HepG2 (cell line): ENCODE data around the gene MEX3B. TPM values are rescaled to one million over a fixed set of nuclear protein-coding genes. Genes with fewer than 3 reads are reported as not detected.

Source experiments
- ATAC-seq: fragments of 200-7000 bp; cut with Tn5 transposase; 3 replicates; pipeline ENCODE4 v1.9.1; 2020; ENCODE audit warnings: mild to moderate bottlenecking, moderate library complexity
- BruUV-seq: library from RNA; stranded (reverse); fragments of 400-500 nt; replicated peaks from 2 replicates; lab custom pipeline; 2021; lab: Mats Ljungman, UMichigan
- CTCF ChIA-PET: fragments of 300-600 bp; formaldehyde crosslinking; extraction: SDS; loops from one replicate; lab custom pipeline; 2021; ENCODE audit warnings: low total read pairs, inconsistent platforms, low intra/inter-chr PET ratio; lab: Yijun Ruan, JAX
- POLR2A ChIA-PET: fragments of 350-600 bp; sonication (Branson Sonifier 250); formaldehyde crosslinking; loops from one replicate; lab custom pipeline; 2020; ENCODE audit warnings: antibody characterized with exemption, inconsistent platforms; lab: Yijun Ruan, JAX
- DNase-seq: peaks from one replicate; pipeline ENCODE4 v3.0.0-alpha.2; 2015; ENCODE audit warnings: low spot score
- FAIRE-seq: peaks from 3 replicates; lab custom pipeline; 2011; peaks lifted over from hg19 to GRCh38; lab: Jason Lieb, UNC
- H2AFZ ChIP-seq: one replicate; pipeline ENCODE4 v1.6.1; 2011; ENCODE audit warnings: low read length, inconsistent platforms
- H3K27ac ChIP-seq: fragments of 300-600 bp; 3 replicates; pipeline ENCODE4 v1.8.0; 2011; ENCODE audit warnings: mixed run types, mild to moderate bottlenecking, mixed read lengths, low read length, inconsistent platforms; ENCODE audit not compliant: insufficient read depth; ENCODE audit errors: extremely low read length
- H3K27me3 ChIP-seq, 2 experiments: fragments of 200-600 bp in 1 of 2; 2 replicates in 1 of 2; 3 replicates in 1 of 2; pipeline versions ENCODE4 v1.6.0 to v1.8.0; 2011; ENCODE audit warnings: low read length in 2 of 2, mild to moderate bottlenecking in 2 of 2, moderate library complexity in 2 of 2, inconsistent platforms in 1 of 2; ENCODE audit not compliant: insufficient read depth in 2 of 2, control insufficient read depth in 1 of 2
- H3K36me3 ChIP-seq, 2 experiments: fragments of 200-600 bp in 1 of 2; replicated peaks in 1 of 2; 2 replicates in 1 of 2; 3 replicates in 1 of 2; pipeline versions ENCODE4 v1.5.1 to v1.8.0; 2011; ENCODE audit warnings: low read length in 2 of 2, inconsistent platforms in 1 of 2; ENCODE audit not compliant: insufficient read depth in 2 of 2, control insufficient read depth in 1 of 2
- H3K4me1 ChIP-seq: 2 replicates; pipeline ENCODE4 v1.5.1; 2012; ENCODE audit warnings: low read length, inconsistent platforms; ENCODE audit not compliant: insufficient read depth
- H3K4me2 ChIP-seq: 2 replicates; pipeline ENCODE4 v1.6.0; 2011; ENCODE audit warnings: low read depth, low read length, inconsistent platforms
- H3K4me3 ChIP-seq, 3 experiments: fragments of 200-600 bp in 1 of 3; sonication (generic), shearing (Covaris generic) in 1 of 3; replicated peaks in 1 of 3; 2 replicates each; pipeline ENCODE4 v1.5.1; 2011 to 2016; ENCODE audit warnings: low read length in 3 of 3, inconsistent platforms in 2 of 3, low read depth in 2 of 3, mild to moderate bottlenecking in 2 of 3, control low read depth in 1 of 3, mixed read lengths in 1 of 3; ENCODE audit not compliant: insufficient read depth in 1 of 3
- H3K79me2 ChIP-seq: one replicate; pipeline ENCODE4 v1.6.1; 2011; ENCODE audit warnings: low read length, inconsistent platforms; ENCODE audit not compliant: insufficient read depth
- H3K9ac ChIP-seq: 2 replicates; pipeline ENCODE4 v1.6.0; 2011; ENCODE audit warnings: mild to moderate bottlenecking, low read depth, low read length, inconsistent platforms; ENCODE audit not compliant: insufficient read depth
- H3K9me3 ChIP-seq: 2 replicates; pipeline ENCODE4 v1.5.1; 2012; ENCODE audit warnings: mild to moderate bottlenecking, low read length
- H4K20me1 ChIP-seq: 2 replicates; pipeline ENCODE4 v1.6.0; 2011; ENCODE audit warnings: inconsistent platforms, mild to moderate bottlenecking, low read length, moderate library complexity; ENCODE audit not compliant: insufficient read depth
- ARHGAP35 ChIP-seq: sonication (generic); formaldehyde crosslinking; IDR thresholded peaks from 2 replicates; pipeline ENCODE4 v1.9.0; 2022; ENCODE audit warnings: mild to moderate bottlenecking, inconsistent platforms, moderate library complexity, missing genetic modification reagents, borderline replicate concordance
- BATF2 ChIP-seq: sonication (generic); formaldehyde crosslinking; IDR thresholded peaks from 2 replicates; pipeline ENCODE4 v1.8.0; 2022; ENCODE audit warnings: mild to moderate bottlenecking, missing genetic modification reagents, moderate library complexity
- CBFB ChIP-seq: sonication (generic); formaldehyde crosslinking; IDR thresholded peaks from 2 replicates; pipeline ENCODE4 v1.4.0; 2020; ENCODE audit warnings: missing genetic modification reagents
- FOXC1 ChIP-seq: sonication (generic); formaldehyde crosslinking; IDR thresholded peaks from 2 replicates; pipeline ENCODE4 v1.8.0; 2022; ENCODE audit warnings: mild to moderate bottlenecking, missing genetic modification reagents, borderline replicate concordance
- HMG20B ChIP-seq: conservative IDR thresholded peaks from 2 replicates; pipeline ENCODE4 v1.6.1; 2016; ENCODE audit warnings: missing genetic modification reagents, missing compliant biosample characterization
- MXI1 ChIP-seq: IDR thresholded peaks from 3 replicates; pipeline ENCODE4 v1.6.1; 2012; ENCODE audit warnings: low read depth, low read length, inconsistent platforms, borderline replicate concordance
- NONO ChIP-seq, 2 experiments: fragments of 450-650 bp in 1 of 2; sonication (generic) in 1 of 2; formaldehyde crosslinking in 1 of 2; IDR thresholded peaks in 1 of 2; conservative IDR thresholded peaks in 1 of 2; 2 replicates each; pipeline versions ENCODE4 v1.6.1 to v1.8.0; 2017 to 2022; ENCODE audit warnings: mild to moderate bottlenecking in 1 of 2, missing genetic modification reagents in 1 of 2, moderate library complexity in 1 of 2
- NR2C2 ChIP-seq: sonication (generic); formaldehyde crosslinking; IDR thresholded peaks from 2 replicates; pipeline ENCODE4 v1.4.0; 2020; ENCODE audit warnings: missing genetic modification reagents, mild to moderate bottlenecking, moderate library complexity, borderline replicate concordance
- NR2F2 ChIP-seq: IDR thresholded peaks from 2 replicates; pipeline ENCODE4 v1.6.1; 2012; ENCODE audit warnings: low read depth, inconsistent platforms, borderline replicate concordance
- SMYD3 ChIP-seq: sonication (generic); formaldehyde crosslinking; IDR thresholded peaks from 2 replicates; pipeline ENCODE4 v1.8.1; 2023; ENCODE audit warnings: mild to moderate bottlenecking, missing genetic modification reagents
- TBL1XR1 ChIP-seq: fragments of 150-350 bp; IDR thresholded peaks from 2 replicates; pipeline ENCODE4 v1.6.1; 2014; ENCODE audit warnings: borderline replicate concordance, low read length; ENCODE audit not compliant: partially characterized antibody
- ZNF282 ChIP-seq: fragments of 450-650 bp; IDR thresholded peaks from 2 replicates; pipeline ENCODE4 v1.6.1; 2018; ENCODE audit not compliant: partially characterized antibody
- ZNF337 ChIP-seq: sonication (generic); formaldehyde crosslinking; IDR thresholded peaks from 2 replicates; pipeline ENCODE4 v1.5.1; 2020; ENCODE audit warnings: missing genetic modification reagents, low read depth, mild to moderate bottlenecking, borderline replicate concordance
- WGBS: methylation state at CpG from one replicate; pipeline ENCODE4 v1.1.6; 2017; ENCODE audit warnings: low lambda C conversion rate; 5-methylcytosine and 5-hydroxymethylcytosine counted together
- in situ Hi-C: cut with HindIII; loops from 2 replicates; pipeline ENCODE4 v1.10.0; 2017; ENCODE audit warnings: low pct_unique_long_range_greater_than_20kb; ENCODE audit not compliant: extremely low pct_ligation_motif_present
- intact Hi-C: fragments of 100-400 bp; cut with micrococcal nuclease; formaldehyde crosslinking; loops from one replicate; pipeline ENCODE4 v1.10.0; 2022; ENCODE audit not compliant: unreplicated experiment
- polyA plus RNA-seq, 8 experiments: library from polyadenylated mRNA; depleted of rRNA in 3 of 8; stranded (reverse) in 7 of 8; unstranded in 1 of 8; fragments of >200 nt; fragmentation: Illumina TruSeq in 4 of 8; extraction: Trizol in 4 of 8; gene quantifications; 2 replicates each; pipeline versions ENCODE4 v1.2.1 to v1.2.3, GENCODE V29; 2011 to 2016; ENCODE audit warnings: low read depth in 4 of 8, missing spikeins in 1 of 8, mixed read lengths in 1 of 8; ENCODE audit not compliant: insufficient read depth in 1 of 8
- total RNA-seq, 5 experiments: library from RNA; depleted of rRNA; stranded (reverse); fragments of >200 nt; fragmentation: Illumina TruSeq; extraction: Trizol; gene quantifications; 2 replicates each; pipeline ENCODE4 v1.2.3, GENCODE V29; 2016; ENCODE audit warnings: low read depth in 1 of 5
- TF ChIP-seq, protein P1 (sequence below): sonication (generic); formaldehyde crosslinking; IDR thresholded peaks from 2 replicates; pipeline ENCODE4 v1.9.0; 2021; ENCODE audit warnings: missing genetic modification reagents, borderline replicate concordance

MEX3B gene
- total and polyA plus RNA-seq, 2 of the 13 experiments (the other 11 are each of a cell fraction or from before 2014, with no cell fraction given): 0.48 to 0.62 TPM

DNA sequence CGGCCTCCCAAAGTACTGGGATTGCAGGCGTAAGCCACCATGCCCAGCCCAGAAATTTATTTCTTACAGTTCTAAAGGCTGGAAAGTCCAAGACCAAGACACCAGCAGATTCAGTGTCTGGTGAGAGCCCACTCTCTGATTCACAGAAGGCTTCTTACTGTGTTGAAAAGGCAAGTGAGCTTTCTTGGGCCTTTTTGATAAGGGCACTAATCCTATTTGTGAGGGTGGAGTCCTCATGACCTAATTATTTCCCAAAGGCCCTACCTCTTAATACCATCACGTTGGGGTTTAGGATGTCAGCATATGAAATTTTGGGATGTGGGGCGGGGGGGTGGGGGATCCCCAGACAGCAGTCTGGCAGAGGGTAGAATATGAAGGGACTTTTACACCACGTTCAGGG, 47.5 kb upstream of the MEX3B start (continued):
- TF ChIP-seq BATF2 (CRISPR knock-in tag): no peak
- no peak for TF ChIP-seq SMYD3
- TF ChIP-seq ZNF282: no peak

DNA sequence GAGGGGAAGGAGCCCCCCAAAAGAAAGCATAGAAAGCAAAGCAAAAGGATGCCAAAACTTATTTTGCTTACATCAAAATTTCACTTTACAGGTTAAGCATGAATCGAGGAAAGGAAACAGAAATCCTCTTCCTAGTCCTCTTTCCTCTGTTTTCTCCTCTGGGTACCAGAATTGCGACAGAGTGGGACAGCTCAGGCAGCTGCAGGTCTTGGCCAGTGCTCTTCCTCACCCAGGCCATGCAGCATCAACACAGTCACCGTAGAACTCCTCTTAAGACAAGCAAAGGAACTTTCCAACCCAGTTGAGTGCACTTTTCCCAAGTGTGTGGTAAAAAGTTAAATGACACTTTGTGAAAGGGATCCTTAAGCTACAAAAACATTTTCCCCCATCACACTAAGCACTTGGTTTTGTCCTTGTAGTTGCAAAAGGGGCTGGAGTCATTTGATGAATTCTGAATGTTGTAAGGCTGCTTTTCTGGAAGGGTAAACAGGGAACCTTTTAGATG, 45.9 kb upstream of the MEX3B start:
- Histone ChIP-seq H3K4me3 (no peak overlapping the region), H3K36me3 (no peaks in the 10 kb centered on the region), H3K9me3 (no peaks in the 10 kb centered on the region), H4K20me1 (no peaks in the 10 kb centered on the region), H3K4me1 (no peaks in the 10 kb centered on the region), H3K4me2 (no peak overlapping the region), H3K27ac (no peak overlapping the region), H3K79me2 (no peaks in the 10 kb centered on the region), H3K9ac (no peak overlapping the region), H2AFZ (no peak overlapping the region), H3K27me3 (peaks cover 1 to 32% of the 10 kb centered on the region in 2 experiments; a peak in 2 of 5 replicates)
- WGBS: 5% methylated on average over 3 of the region's 3 CpGs
- intact Hi-C loops: no loop called here
- ChIA-PET CTCF (no interaction called here), POLR2A (no interaction called here)
- TF ChIP-seq FOXC1 (CRISPR knock-in tag) (no peak), TBL1XR1 (no peak), ARHGAP35 (CRISPR knock-in tag) (no peak), HMG20B (CRISPR knock-in tag) (no peak), NR2F2 (no peak), MXI1 (no peak), CBFB (no peak), NONO (IDR thresholded peaks at IDR 0.05) (no peak), NONO (CRISPR knock-in tag; conservative IDR thresholded peaks at IDR 0.05) (no peak), ZNF337 (no peak), NR2C2 (CRISPR knock-in tag) (no peak)
- TF ChIP-seq, protein P1, sequence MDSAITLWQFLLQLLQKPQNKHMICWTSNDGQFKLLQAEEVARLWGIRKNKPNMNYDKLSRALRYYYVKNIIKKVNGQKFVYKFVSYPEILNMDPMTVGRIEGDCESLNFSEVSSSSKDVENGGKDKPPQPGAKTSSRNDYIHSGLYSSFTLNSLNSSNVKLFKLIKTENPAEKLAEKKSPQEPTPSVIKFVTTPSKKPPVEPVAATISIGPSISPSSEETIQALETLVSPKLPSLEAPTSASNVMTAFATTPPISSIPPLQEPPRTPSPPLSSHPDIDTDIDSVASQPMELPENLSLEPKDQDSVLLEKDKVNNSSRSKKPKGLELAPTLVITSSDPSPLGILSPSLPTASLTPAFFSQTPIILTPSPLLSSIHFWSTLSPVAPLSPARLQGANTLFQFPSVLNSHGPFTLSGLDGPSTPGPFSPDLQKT (CRISPR knock-in tag): no peak
- no peak for FAIRE-seq
- in situ Hi-C loops: no loop called here
- DNase-seq: no peak
- no TSS peak for BruUV-seq
- ATAC-seq: no peak
